GM12874 (cell line): ENCODE data around the gene PHB1.

Source experiments
- CTCF ChIP-seq: IDR thresholded peaks from 2 replicates; pipeline ENCODE4 v1.5.1; 2011; ENCODE audit warnings: low read depth, mild to moderate bottlenecking, control low read depth, low read length, moderate library complexity; ENCODE audit not compliant: insufficient read depth

PHB1 gene

GRCh38 chr17:49364119-49364518, 50.6 kb downstream of the PHB1 start:
- no peak for TF ChIP-seq CTCF

GRCh38 chr17:49363251-49363650, 51.4 kb downstream of the PHB1 start:
- no peak for TF ChIP-seq CTCF

GRCh38 chr17:49362723-49363117, 52.0 kb downstream of the PHB1 start:
- TF ChIP-seq CTCF: no peak

- no peak for TF ChIP-seq CTCF
Observed at GRCh38 chr17:49361902-49362722, 52.6 kb downstream of the PHB1 start, which contains the start of gene ZNF652. TSS of gene ZNF652 (minus strand) at chr17:49362250. CDS start at chr17:49317725, 44,525 bp downstream.

- TF ChIP-seq CTCF: no peak
Observed at GRCh38 chr17:49361129-49361901, 53.4 kb downstream of the PHB1 start.

- TF ChIP-seq CTCF: no peak
Observed at GRCh38 chr17:49360796-49361128, 53.9 kb downstream of the PHB1 start.

- TF ChIP-seq CTCF: no peak
Observed at GRCh38 chr17:49359990-49360795, 54.5 kb downstream of the PHB1 start.
